HepG2 (cell line): ENCODE measurements around the gene AP3D1. TPM values are rescaled to one million over a fixed set of nuclear protein-coding genes. Genes with fewer than 3 reads are reported as not detected.

Source experiments
- ATF5 ChIP-seq: sonication (generic); formaldehyde crosslinking; IDR thresholded peaks from 2 replicates; pipeline ENCODE4 v1.4.0; 2020; ENCODE audit warnings: mild to moderate bottlenecking, low read depth, missing genetic modification reagents
- ATRX ChIP-seq: sonication (generic); formaldehyde crosslinking; IDR thresholded peaks from 2 replicates; pipeline ENCODE4 v1.4.0; 2020; ENCODE audit warnings: missing genetic modification reagents, borderline replicate concordance
- EED ChIP-seq: sonication (generic); formaldehyde crosslinking; IDR thresholded peaks from 2 replicates; pipeline ENCODE4 v1.5.0; 2020; ENCODE audit warnings: mild to moderate bottlenecking, missing genetic modification reagents
- HDAC2 ChIP-seq: sonication (generic); formaldehyde crosslinking; IDR thresholded peaks from 2 replicates; pipeline ENCODE4 v1.4.0; 2020; ENCODE audit warnings: missing genetic modification reagents
- HNRNPL ChIP-seq: fragments of 200-400 bp; formaldehyde crosslinking; IDR thresholded peaks from 2 replicates; pipeline ENCODE4 v1.6.1; 2017; ENCODE audit warnings: mild to moderate bottlenecking, low read depth, low read length
- MYC ChIP-seq: sonication (generic); formaldehyde crosslinking; IDR thresholded peaks from 2 replicates; pipeline ENCODE4 v1.9.0; 2021; ENCODE audit warnings: missing genetic modification reagents, borderline replicate concordance
- POLR2A ChIP-seq, 2 experiments: IDR thresholded peaks; 2 replicates each; pipeline ENCODE4 v1.6.1; 2011; ENCODE audit warnings: low read depth in 2 of 2, low read length in 2 of 2, mild to moderate bottlenecking in 1 of 2, moderate library complexity in 1 of 2; ENCODE audit not compliant: insufficient read depth in 1 of 2
- SATB2 ChIP-seq: sonication (generic); formaldehyde crosslinking; IDR thresholded peaks from 2 replicates; pipeline ENCODE4 v1.5.0; 2020; ENCODE audit warnings: missing genetic modification reagents
- SP4 ChIP-seq: sonication (generic); formaldehyde crosslinking; IDR thresholded peaks from 2 replicates; pipeline ENCODE4 v1.8.1; 2023; ENCODE audit warnings: mild to moderate bottlenecking, missing genetic modification reagents
- TBX3 ChIP-seq: fragments of 450-650 bp; IDR thresholded peaks from 2 replicates; pipeline ENCODE4 v1.6.1; 2017; ENCODE audit warnings: antibody characterized with exemption, mild to moderate bottlenecking, inconsistent platforms, borderline replicate concordance
- ZBTB34 ChIP-seq: sonication (generic); formaldehyde crosslinking; IDR thresholded peaks from 2 replicates; pipeline ENCODE4 v1.8.0; 2022; ENCODE audit warnings: mild to moderate bottlenecking, missing genetic modification reagents
- ZNF260 ChIP-seq: sonication (generic); formaldehyde crosslinking; IDR thresholded peaks from 2 replicates; pipeline ENCODE4 v1.4.0; 2020; ENCODE audit warnings: missing genetic modification reagents, low read depth, mild to moderate bottlenecking, borderline replicate concordance
- ZNF331 ChIP-seq: sonication (generic); formaldehyde crosslinking; IDR thresholded peaks from 2 replicates; pipeline ENCODE4 v1.4.0; 2020; ENCODE audit warnings: missing genetic modification reagents
- ZNF335 ChIP-seq: sonication (generic); formaldehyde crosslinking; IDR thresholded peaks from 2 replicates; pipeline ENCODE4 v1.4.0; 2020; ENCODE audit warnings: missing genetic modification reagents
- ZNF446 ChIP-seq: sonication (generic); formaldehyde crosslinking; IDR thresholded peaks from 2 replicates; pipeline ENCODE4 v1.5.0; 2020; ENCODE audit warnings: mild to moderate bottlenecking, missing genetic modification reagents
- ZNF740 ChIP-seq: sonication (generic); formaldehyde crosslinking; IDR thresholded peaks from 2 replicates; pipeline ENCODE4 v1.4.0; 2020; ENCODE audit warnings: missing genetic modification reagents
- polyA plus RNA-seq, 8 experiments: library from polyadenylated mRNA; depleted of rRNA in 3 of 8; stranded (reverse) in 7 of 8; unstranded in 1 of 8; fragments of >200 nt; fragmentation: Illumina TruSeq in 4 of 8; extraction: Trizol in 4 of 8; gene quantifications; 2 replicates each; pipeline versions ENCODE4 v1.2.1 to v1.2.3, GENCODE V29; 2011 to 2016; ENCODE audit warnings: low read depth in 4 of 8, missing spikeins in 1 of 8, mixed read lengths in 1 of 8; ENCODE audit not compliant: insufficient read depth in 1 of 8
- total RNA-seq, 5 experiments: library from RNA; depleted of rRNA; stranded (reverse); fragments of >200 nt; fragmentation: Illumina TruSeq; extraction: Trizol; gene quantifications; 2 replicates each; pipeline ENCODE4 v1.2.3, GENCODE V29; 2016; ENCODE audit warnings: low read depth in 1 of 5
- TF ChIP-seq, protein P1 (sequence below): sonication (generic); formaldehyde crosslinking; IDR thresholded peaks from 2 replicates; pipeline ENCODE4; 2020; ENCODE audit warnings: missing genetic modification reagents, mild to moderate bottlenecking, borderline replicate concordance
- TF ChIP-seq, protein P2 (sequence below): sonication (generic); formaldehyde crosslinking; IDR thresholded peaks from 2 replicates; pipeline ENCODE4 v1.4.0; 2020; ENCODE audit warnings: missing genetic modification reagents

Gene AP3D1
- total and polyA plus RNA-seq, 2 of the 13 experiments (the other 11 are each of a cell fraction or from before 2014, with no cell fraction given): 68.0 to 82.6 TPM

- 0 out of 2 replicates have a peak, but pooled peaks have one; percentile 30 for TF ChIP-seq HNRNPL
- peak; percentile 15; the same call in 1 of the 2 replicates for TF ChIP-seq HDAC2 (CRISPR knock-in tag)
- TF ChIP-seq ZNF446 (CRISPR knock-in tag): no peak
- peak; percentile 85 for TF ChIP-seq SP4 (CRISPR knock-in tag)
- peak; percentile 77 to 87 for TF ChIP-seq POLR2A (IDR thresholded peaks at IDR 0.05; ENCODE audit: insufficient read depth in 1 of 2, low read depth in 2 of 2, low read length in 2 of 2)
- peak; percentile 44; the same call in 1 of the 2 replicates for TF ChIP-seq MYC
- TF ChIP-seq, protein P1, sequence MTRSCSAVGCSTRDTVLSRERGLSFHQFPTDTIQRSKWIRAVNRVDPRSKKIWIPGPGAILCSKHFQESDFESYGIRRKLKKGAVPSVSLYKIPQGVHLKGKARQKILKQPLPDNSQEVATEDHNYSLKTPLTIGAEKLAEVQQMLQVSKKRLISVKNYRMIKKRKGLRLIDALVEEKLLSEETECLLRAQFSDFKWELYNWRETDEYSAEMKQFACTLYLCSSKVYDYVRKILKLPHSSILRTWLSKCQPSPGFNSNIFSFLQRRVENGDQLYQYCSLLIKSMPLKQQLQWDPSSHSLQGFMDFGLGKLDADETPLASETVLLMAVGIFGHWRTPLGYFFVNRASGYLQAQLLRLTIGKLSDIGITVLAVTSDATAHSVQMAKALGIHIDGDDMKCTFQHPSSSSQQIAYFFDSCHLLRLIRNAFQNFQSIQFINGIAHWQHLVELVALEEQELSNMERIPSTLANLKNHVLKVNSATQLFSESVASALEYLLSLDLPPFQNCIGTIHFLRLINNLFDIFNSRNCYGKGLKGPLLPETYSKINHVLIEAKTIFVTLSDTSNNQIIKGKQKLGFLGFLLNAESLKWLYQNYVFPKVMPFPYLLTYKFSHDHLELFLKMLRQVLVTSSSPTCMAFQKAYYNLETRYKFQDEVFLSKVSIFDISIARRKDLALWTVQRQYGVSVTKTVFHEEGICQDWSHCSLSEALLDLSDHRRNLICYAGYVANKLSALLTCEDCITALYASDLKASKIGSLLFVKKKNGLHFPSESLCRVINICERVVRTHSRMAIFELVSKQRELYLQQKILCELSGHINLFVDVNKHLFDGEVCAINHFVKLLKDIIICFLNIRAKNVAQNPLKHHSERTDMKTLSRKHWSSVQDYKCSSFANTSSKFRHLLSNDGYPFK: peak; percentile 71; the same call in 1 of the 2 replicates
- TF ChIP-seq, protein P2, sequence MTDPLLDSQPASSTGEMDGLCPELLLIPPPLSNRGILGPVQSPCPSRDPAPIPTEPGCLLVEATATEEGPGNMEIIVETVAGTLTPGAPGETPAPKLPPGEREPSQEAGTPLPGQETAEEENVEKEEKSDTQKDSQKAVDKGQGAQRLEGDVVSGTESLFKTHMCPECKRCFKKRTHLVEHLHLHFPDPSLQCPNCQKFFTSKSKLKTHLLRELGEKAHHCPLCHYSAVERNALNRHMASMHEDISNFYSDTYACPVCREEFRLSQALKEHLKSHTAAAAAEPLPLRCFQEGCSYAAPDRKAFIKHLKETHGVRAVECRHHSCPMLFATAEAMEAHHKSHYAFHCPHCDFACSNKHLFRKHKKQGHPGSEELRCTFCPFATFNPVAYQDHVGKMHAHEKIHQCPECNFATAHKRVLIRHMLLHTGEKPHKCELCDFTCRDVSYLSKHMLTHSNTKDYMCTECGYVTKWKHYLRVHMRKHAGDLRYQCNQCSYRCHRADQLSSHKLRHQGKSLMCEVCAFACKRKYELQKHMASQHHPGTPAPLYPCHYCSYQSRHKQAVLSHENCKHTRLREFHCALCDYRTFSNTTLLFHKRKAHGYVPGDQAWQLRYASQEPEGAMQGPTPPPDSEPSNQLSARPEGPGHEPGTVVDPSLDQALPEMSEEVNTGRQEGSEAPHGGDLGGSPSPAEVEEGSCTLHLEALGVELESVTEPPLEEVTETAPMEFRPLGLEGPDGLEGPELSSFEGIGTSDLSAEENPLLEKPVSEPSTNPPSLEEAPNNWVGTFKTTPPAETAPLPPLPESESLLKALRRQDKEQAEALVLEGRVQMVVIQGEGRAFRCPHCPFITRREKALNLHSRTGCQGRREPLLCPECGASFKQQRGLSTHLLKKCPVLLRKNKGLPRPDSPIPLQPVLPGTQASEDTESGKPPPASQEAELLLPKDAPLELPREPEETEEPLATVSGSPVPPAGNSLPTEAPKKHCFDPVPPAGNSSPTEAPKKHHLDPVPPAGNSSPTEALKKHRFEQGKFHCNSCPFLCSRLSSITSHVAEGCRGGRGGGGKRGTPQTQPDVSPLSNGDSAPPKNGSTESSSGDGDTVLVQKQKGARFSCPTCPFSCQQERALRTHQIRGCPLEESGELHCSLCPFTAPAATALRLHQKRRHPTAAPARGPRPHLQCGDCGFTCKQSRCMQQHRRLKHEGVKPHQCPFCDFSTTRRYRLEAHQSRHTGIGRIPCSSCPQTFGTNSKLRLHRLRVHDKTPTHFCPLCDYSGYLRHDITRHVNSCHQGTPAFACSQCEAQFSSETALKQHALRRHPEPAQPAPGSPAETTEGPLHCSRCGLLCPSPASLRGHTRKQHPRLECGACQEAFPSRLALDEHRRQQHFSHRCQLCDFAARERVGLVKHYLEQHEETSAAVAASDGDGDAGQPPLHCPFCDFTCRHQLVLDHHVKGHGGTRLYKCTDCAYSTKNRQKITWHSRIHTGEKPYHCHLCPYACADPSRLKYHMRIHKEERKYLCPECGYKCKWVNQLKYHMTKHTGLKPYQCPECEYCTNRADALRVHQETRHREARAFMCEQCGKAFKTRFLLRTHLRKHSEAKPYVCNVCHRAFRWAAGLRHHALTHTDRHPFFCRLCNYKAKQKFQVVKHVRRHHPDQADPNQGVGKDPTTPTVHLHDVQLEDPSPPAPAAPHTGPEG (CRISPR knock-in tag): no peak
- no peak for TF ChIP-seq ATF5 (CRISPR knock-in tag)
- no peak for TF ChIP-seq ZNF260 (CRISPR knock-in tag)
- TF ChIP-seq ATRX (CRISPR knock-in tag): no peak
- peak; percentile 30 for TF ChIP-seq ZNF740 (CRISPR knock-in tag)
- TF ChIP-seq ZBTB34 (CRISPR knock-in tag): no peak
- no peak for TF ChIP-seq TBX3
- no peak for TF ChIP-seq ZNF335
- TF ChIP-seq SATB2 (CRISPR knock-in tag): 0 out of 2 replicates have a peak, but pooled peaks have one; percentile 52
- TF ChIP-seq ZNF331: 0 out of 2 replicates have a peak, but pooled peaks have one; percentile 20
- no peak for TF ChIP-seq EED (CRISPR knock-in tag)
Measured at GRCh38 chr19:2061495-2062388, 89.6 kb downstream of the AP3D1 start (continued).
